Dendritic cell treated with granulocyte-macrophage colony-stimulating factor and Interleukin-4, amounts not matched to agents 40 ng/mL and 50 ng/mL, for 4 days (primary cell): Measurements from ENCODE around the gene GALNT10.

Experiments
- H3K27ac Mint-ChIP-seq: one replicate; pipeline ENCODE4 v1.8.0; 2022; ENCODE audit warnings: mild to moderate bottlenecking, mixed read lengths
- H3K27me3 Mint-ChIP-seq: one replicate; pipeline ENCODE4 v1.8.0; 2022; ENCODE audit warnings: mild to moderate bottlenecking, mixed read lengths
- H3K36me3 Mint-ChIP-seq: one replicate; pipeline ENCODE4 v1.8.0; 2022; ENCODE audit warnings: low read depth, mixed read lengths
- H3K4me1 Mint-ChIP-seq: one replicate; pipeline ENCODE4 v1.8.0; 2022; ENCODE audit warnings: low read depth, mixed read lengths
- H3K4me3 Mint-ChIP-seq: one replicate; pipeline ENCODE4 v1.8.0; 2022; ENCODE audit warnings: mild to moderate bottlenecking, moderate library complexity, mixed read lengths
- H3K9me3 Mint-ChIP-seq: one replicate; pipeline ENCODE4 v1.8.0; 2022; ENCODE audit warnings: mixed read lengths
- intact Hi-C: fragments of 100-400 bp; cut with micrococcal nuclease; formaldehyde crosslinking; loops from one replicate; pipeline ENCODE4 v1.15.0; 2022

The GALNT10 gene

DNA sequence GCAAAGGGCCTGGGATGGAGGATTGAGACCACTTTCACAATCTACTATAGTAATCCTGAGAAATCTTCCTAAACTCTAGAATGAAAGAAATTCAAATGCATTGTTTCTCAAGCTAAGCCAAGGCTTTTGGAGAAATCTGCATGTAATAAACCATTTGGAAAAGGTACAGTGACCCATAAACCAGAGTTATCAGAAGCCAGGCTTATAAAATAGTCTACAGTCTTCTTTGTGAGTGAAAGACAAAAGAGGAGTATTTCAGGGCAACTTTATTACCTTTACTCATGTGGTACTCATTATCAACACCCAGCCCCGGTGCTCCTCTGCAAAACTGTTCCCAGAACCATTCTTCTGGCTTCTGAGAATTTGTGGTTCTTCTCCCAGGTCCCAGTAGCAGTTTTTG lies 87.0 kb downstream of the GALNT10 start:
- no peak overlapping the region for H3K27ac Mint-ChIP-seq
- H3K27me3 Mint-ChIP-seq, result no peaks in the 10 kb centered on the region
- no peaks in the 10 kb centered on the region for H3K9me3 Mint-ChIP-seq
- no peaks in the 10 kb centered on the region for H3K36me3 Mint-ChIP-seq
- no peak overlapping the region for H3K4me3 Mint-ChIP-seq
- intact Hi-C loops, result no loop called here
- H3K4me1 Mint-ChIP-seq, result peaks cover 19% of the 10 kb centered on the region

- Mint-ChIP-seq H3K4me3 (no peak overlapping the region), H3K36me3 (no peaks in the 10 kb centered on the region), H3K27me3 (no peaks in the 10 kb centered on the region), H3K4me1 (peaks cover 12% of the 10 kb centered on the region), H3K27ac (no peak overlapping the region), H3K9me3 (no peaks in the 10 kb centered on the region)
- intact Hi-C loops, result no loop called here
These were observed 87.7 kb downstream of the GALNT10 start for GRCh38 chr5:154278186-154278585.

DNA sequence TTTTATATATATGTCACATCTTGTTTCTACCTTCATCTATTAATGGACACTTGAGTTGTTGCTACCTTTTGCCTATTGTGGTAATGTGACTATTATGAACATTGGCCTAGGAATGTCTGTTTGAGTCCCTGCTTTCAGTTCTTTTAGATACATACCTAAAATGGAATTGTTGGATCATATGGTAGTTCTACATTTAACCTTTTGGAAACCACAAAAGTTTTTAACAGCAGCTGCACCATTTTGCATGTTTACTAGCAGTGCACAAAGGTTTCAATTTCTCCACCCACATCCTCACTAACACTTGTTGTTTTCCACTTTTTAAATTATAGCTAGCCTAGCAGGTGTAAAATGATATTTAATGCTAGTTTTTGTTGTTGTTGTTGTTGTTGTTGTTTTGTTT lies 88.4 kb downstream of the GALNT10 start:
- H3K27ac Mint-ChIP-seq, result no peak overlapping the region
- intact Hi-C loops, result no loop called here
- no peaks in the 10 kb centered on the region for H3K9me3 Mint-ChIP-seq
- peaks cover 11% of the 10 kb centered on the region for H3K4me1 Mint-ChIP-seq
- no peak overlapping the region for H3K4me3 Mint-ChIP-seq
- no peaks in the 10 kb centered on the region for H3K36me3 Mint-ChIP-seq
- H3K27me3 Mint-ChIP-seq, result peaks cover 2% of the 10 kb centered on the region

GRCh38 chr5:154284433-154284832 lies 93.9 kb downstream of the GALNT10 start:
- H3K9me3 Mint-ChIP-seq, result no peaks in the 10 kb centered on the region
- H3K27ac Mint-ChIP-seq, result no peak overlapping the region
- H3K4me3 Mint-ChIP-seq, result no peak overlapping the region
- peaks cover 3% of the 10 kb centered on the region for H3K27me3 Mint-ChIP-seq
- intact Hi-C loops, result no loop called here
- H3K4me1 Mint-ChIP-seq, result peaks cover 14% of the 10 kb centered on the region
- no peaks in the 10 kb centered on the region for H3K36me3 Mint-ChIP-seq

DNA sequence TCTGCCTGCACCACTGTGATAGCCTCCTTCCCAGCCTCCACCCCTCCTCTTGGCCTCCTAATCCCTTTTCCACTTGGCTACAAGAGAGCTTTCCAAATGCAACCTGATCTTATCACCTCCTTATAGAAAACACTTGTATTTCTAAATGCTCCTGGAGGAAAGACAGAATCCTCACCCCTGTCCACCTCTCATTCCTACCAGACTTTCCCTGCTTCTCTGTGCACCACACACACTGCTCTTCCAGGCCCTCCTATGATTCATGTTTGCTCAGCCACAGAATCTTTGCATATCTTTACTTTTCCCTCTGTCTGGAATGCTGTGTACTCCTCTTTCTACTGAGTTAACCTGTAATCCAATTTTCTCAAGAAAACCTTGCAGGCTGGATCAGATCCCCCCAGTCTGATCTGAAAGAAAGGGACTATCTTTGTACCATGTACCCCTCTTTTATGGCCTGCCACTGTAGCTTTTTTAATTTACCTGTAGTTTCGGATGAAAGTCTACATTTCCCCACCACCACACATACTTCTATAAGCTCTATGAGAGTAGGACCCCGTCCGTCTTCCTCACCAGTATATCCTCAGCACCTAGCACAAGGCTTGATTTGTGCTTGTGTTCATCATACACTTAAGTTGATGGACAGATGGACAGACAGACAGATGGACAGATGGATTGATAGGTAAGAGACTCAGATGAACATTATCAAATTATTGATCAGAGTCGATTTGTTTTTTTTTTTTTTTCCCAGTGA lies 95.3 kb downstream of the GALNT10 start:
- Mint-ChIP-seq H3K27me3 (peaks cover 3% of the 10 kb centered on the region), H3K27ac (no peak overlapping the region), H3K4me1 (peaks cover 14% of the 10 kb centered on the region), H3K4me3 (no peak overlapping the region), H3K36me3 (no peaks in the 10 kb centered on the region), H3K9me3 (no peaks in the 10 kb centered on the region)
- intact Hi-C loops, result no loop called here

GRCh38 chr5:154286557-154286956 lies 96.0 kb downstream of the GALNT10 start:
- peaks cover 14% of the 10 kb centered on the region for H3K4me1 Mint-ChIP-seq

GRCh38 chr5:154287136-154287535 lies 96.6 kb downstream of the GALNT10 start:
- Mint-ChIP-seq H3K27me3 (peaks cover 3% of the 10 kb centered on the region), H3K36me3 (no peaks in the 10 kb centered on the region), H3K4me3 (no peak overlapping the region), H3K4me1 (peaks cover 14% of the 10 kb centered on the region), H3K9me3 (no peaks in the 10 kb centered on the region), H3K27ac (no peak overlapping the region)
- intact Hi-C loops, result no loop called here

More at GRCh38 chr5:154286557-154286956, 96.0 kb downstream of the GALNT10 start:
- intact Hi-C loops, result no loop called here
- Mint-ChIP-seq H3K9me3 (no peaks in the 10 kb centered on the region), H3K4me3 (no peak overlapping the region), H3K27ac (no peak overlapping the region), H3K36me3 (no peaks in the 10 kb centered on the region), H3K27me3 (peaks cover 3% of the 10 kb centered on the region)

GRCh38 chr5:154288145-154288544 lies 97.6 kb downstream of the GALNT10 start:
- intact Hi-C loops, result no loop called here
- no peak overlapping the region for H3K4me3 Mint-ChIP-seq
- no peaks in the 10 kb centered on the region for H3K36me3 Mint-ChIP-seq
- H3K9me3 Mint-ChIP-seq, result no peaks in the 10 kb centered on the region
- no peak overlapping the region for H3K27ac Mint-ChIP-seq
- peaks cover 3% of the 10 kb centered on the region for H3K27me3 Mint-ChIP-seq
- H3K4me1 Mint-ChIP-seq, result peaks cover 14% of the 10 kb centered on the region

GRCh38 chr5:154291917-154292316 lies 101.4 kb downstream of the GALNT10 start:
- intact Hi-C loops, result no loop called here
- H3K36me3 Mint-ChIP-seq, result peaks cover 24% of the 10 kb centered on the region
- no peaks in the 10 kb centered on the region for H3K4me1 Mint-ChIP-seq
- H3K27ac Mint-ChIP-seq, result no peak overlapping the region
- no peaks in the 10 kb centered on the region for H3K9me3 Mint-ChIP-seq
- no peaks in the 10 kb centered on the region for H3K27me3 Mint-ChIP-seq
- H3K4me3 Mint-ChIP-seq, result no peak overlapping the region

DNA sequence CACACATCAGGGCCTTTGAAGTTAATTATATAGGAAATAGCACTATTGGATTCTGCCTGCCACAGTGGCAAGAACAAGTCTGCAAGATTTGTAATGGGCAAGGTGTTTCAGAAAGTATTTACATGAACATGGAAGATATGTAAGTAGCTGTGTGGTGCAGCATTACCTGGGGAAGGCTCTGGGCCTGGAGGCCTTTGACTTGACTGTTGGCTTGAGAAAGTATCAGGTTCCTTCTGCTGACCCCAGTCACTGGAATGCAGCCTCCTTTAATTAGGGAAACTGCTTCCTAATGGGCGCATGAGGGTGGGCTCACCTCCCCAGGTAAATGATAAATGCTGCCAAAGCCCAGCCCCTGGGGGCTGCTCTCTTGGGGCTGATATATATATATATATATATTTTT lies 102.7 kb downstream of the GALNT10 start:
- Mint-ChIP-seq H3K4me1 (peaks cover 9% of the 10 kb centered on the region), H3K27ac (no peak overlapping the region), H3K9me3 (no peaks in the 10 kb centered on the region), H3K27me3 (no peaks in the 10 kb centered on the region), H3K36me3 (peaks cover 24% of the 10 kb centered on the region), H3K4me3 (no peak overlapping the region)
- intact Hi-C loops, result no loop called here

GRCh38 chr5:154295551-154295950 lies 105.0 kb downstream of the GALNT10 start:
- intact Hi-C loops, result no loop called here
- Mint-ChIP-seq H3K27me3 (no peaks in the 10 kb centered on the region), H3K27ac (no peak overlapping the region), H3K9me3 (no peaks in the 10 kb centered on the region), H3K4me3 (no peak overlapping the region), H3K4me1 (peaks cover 15% of the 10 kb centered on the region), H3K36me3 (peaks cover 29% of the 10 kb centered on the region)

GRCh38 chr5:154296525-154297159 lies 106.1 kb downstream of the GALNT10 start:
- no peak overlapping the region for H3K27ac Mint-ChIP-seq
- peaks cover 32% of the 10 kb centered on the region for H3K36me3 Mint-ChIP-seq
- H3K4me1 Mint-ChIP-seq, result peaks cover 15% of the 10 kb centered on the region
- H3K4me3 Mint-ChIP-seq, result no peak overlapping the region
- no peaks in the 10 kb centered on the region for H3K27me3 Mint-ChIP-seq
- H3K9me3 Mint-ChIP-seq, result no peaks in the 10 kb centered on the region
- intact Hi-C loops, result no loop called here

DNA sequence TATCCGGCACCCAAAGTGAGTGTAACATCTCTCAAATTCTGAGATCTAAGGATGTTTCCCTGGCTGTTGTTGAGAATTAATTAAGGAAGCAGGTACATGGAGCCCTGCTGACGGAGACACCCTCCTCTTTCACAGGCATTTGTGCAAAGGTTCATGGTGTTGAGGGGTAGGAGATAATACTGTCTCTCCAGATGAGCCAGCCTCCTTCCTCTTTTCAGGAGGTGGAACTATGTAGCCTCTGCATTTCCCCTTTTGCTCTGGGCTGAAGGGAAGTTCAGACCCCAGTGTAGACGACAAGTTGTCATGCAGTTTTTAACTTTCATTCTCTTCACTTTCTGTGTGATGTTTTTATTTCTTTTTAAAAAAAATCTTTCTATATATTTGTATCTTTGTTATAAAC lies 107.5 kb downstream of the GALNT10 start:
- no peak overlapping the region for H3K27ac Mint-ChIP-seq
- no peak overlapping the region for H3K4me3 Mint-ChIP-seq
- H3K36me3 Mint-ChIP-seq, result peaks cover 47% of the 10 kb centered on the region
- intact Hi-C loops, result no loop called here
- H3K9me3 Mint-ChIP-seq, result peaks cover 2% of the 10 kb centered on the region
- no peaks in the 10 kb centered on the region for H3K27me3 Mint-ChIP-seq
- H3K4me1 Mint-ChIP-seq, result peaks cover 15% of the 10 kb centered on the region

DNA sequence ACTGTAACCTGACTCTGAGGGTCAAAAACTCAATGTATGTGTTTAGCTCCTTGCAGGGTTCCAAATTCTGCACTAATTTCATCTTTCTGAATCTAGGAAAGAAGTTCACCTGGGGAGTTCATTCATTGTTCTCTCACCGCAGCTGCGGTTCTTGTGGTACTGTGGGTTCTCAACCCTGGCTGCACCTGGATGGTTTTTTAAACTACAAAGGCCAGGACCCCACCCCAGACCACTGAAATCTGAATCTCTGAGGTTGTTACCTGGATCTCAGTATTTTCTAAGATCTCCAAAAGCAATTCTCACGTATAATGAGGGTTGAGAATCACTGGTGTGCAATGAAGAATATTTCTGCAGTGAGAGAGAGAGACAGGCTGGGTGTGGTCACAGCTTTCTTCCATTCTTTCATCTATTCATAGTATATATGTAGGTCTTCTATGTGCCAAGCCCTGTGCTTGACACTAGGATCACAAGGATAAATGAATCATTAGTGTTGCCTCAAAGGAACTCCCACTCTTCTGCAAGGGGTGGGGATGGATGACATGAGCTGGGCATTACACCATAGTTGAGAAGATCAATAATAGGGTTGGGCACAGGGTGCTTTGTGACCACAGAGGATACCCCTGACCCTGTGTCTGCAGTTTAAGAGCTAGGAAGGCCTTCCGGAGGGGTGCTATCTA lies 109.8 kb downstream of the GALNT10 start:
- Mint-ChIP-seq H3K9me3 (peaks cover 22% of the 10 kb centered on the region), H3K27me3 (no peaks in the 10 kb centered on the region), H3K4me1 (peaks cover 15% of the 10 kb centered on the region), H3K36me3 (peaks cover 55% of the 10 kb centered on the region), H3K4me3 (no peak overlapping the region), H3K27ac (no peak overlapping the region)
- intact Hi-C loops, result no loop called here
